Body of pancreas (tissue), 4 donors: Measurements from ENCODE around the gene GGA2.
A peak's percentile ranks its signal among the peaks of the same experiment; 100 is the strongest.

Source experiments
- POLR2A ChIP-seq, 3 donors: fragments of 450-650 bp; IDR thresholded peaks; one replicate each; pipeline ENCODE4 v1.6.1; 2016; ENCODE audit warnings: antibody characterized with exemption in 3 of 3, mild to moderate bottlenecking in 2 of 3
- TF ChIP-seq, protein P1 (sequence below), 7 experiments: fragments of 450-650 bp in 4 of 7; fragments of 200-600 bp in 3 of 7; sonication (generic) in 3 of 7; IDR thresholded peaks; one replicate each; pipeline ENCODE4 v1.5.1; 2016 to 2019; ENCODE audit warnings: antibody characterized with exemption in 7 of 7

DNA sequence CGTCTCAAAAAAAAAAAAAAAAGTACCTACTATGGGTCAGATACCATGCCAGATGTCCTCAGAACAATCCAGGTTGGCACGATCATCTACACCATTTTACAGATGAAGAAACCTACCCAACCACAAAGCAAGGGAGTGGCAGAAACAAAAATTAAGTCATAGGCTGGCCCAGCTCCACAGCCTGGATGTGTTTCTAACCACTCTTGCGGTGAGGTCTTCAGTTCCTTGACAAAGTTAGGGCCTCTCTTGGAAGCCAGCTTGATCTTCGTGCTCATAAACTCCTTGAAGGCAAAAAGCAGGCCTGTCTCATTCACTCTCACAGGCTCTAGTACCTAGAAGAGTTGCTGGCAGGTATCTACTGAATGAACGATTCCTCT, 6.2 kb downstream of the GGA2 start:
- TF ChIP-seq, protein P1, sequence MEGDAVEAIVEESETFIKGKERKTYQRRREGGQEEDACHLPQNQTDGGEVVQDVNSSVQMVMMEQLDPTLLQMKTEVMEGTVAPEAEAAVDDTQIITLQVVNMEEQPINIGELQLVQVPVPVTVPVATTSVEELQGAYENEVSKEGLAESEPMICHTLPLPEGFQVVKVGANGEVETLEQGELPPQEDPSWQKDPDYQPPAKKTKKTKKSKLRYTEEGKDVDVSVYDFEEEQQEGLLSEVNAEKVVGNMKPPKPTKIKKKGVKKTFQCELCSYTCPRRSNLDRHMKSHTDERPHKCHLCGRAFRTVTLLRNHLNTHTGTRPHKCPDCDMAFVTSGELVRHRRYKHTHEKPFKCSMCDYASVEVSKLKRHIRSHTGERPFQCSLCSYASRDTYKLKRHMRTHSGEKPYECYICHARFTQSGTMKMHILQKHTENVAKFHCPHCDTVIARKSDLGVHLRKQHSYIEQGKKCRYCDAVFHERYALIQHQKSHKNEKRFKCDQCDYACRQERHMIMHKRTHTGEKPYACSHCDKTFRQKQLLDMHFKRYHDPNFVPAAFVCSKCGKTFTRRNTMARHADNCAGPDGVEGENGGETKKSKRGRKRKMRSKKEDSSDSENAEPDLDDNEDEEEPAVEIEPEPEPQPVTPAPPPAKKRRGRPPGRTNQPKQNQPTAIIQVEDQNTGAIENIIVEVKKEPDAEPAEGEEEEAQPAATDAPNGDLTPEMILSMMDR (IDR thresholded peaks at IDR 0.05), result no peak
- peak in 2 of 3 donors; percentile 23 to 42 for TF ChIP-seq POLR2A (IDR thresholded peaks at IDR 0.05)
